HG02970 (cell line): ENCODE results near the gene SMG9.
A peak's percentile ranks its signal among the peaks of the same experiment; 100 is the strongest.

Source experiments
- ATAC-seq: cut with Tn5 transposase; IDR thresholded peaks from one replicate; pipeline ENCODE4 v1.9.1; 2021; ENCODE audit warnings: mild to moderate bottlenecking, moderate library complexity, moderate number of reproducible peaks; ENCODE audit not compliant: unreplicated experiment, low FRiP score

The SMG9 gene

GRCh38 chr19:43754503-43755255 is at the start of gene SMG9:
TSS of gene SMG9 (minus strand) at chr19:43754962. CDS start at chr19:43750741, 4,221 bp downstream.
- ATAC-seq = peak; percentile 68

GRCh38 chr19:43804432-43804831 is 49.7 kb upstream of the SMG9 start:
- ATAC-seq = no peak

GRCh38 chr19:43802216-43802951 is 47.6 kb upstream of the SMG9 start, which contains the start of gene LYPD5:
TSS of gene LYPD5 (minus strand) at chr19:43802447. CDS start at chr19:43802380, 67 bp downstream.
- no peak for ATAC-seq

GRCh38 chr19:43799502-43800142 is 44.9 kb upstream of the SMG9 start:
- no peak for ATAC-seq

GRCh38 chr19:43798546-43799409 is 44.0 kb upstream of the SMG9 start:
- ATAC-seq = no peak

GRCh38 chr19:43798026-43798545 is 43.3 kb upstream of the SMG9 start:
- no peak for ATAC-seq

- no peak for ATAC-seq
Measured at GRCh38 chr19:43797556-43797955, 42.8 kb upstream of the SMG9 start.

GRCh38 chr19:43797118-43797517 is 42.4 kb upstream of the SMG9 start:
- ATAC-seq = no peak

GRCh38 chr19:43790587-43790986 is 35.8 kb upstream of the SMG9 start:
- no peak for ATAC-seq

- ATAC-seq = no peak
Measured at GRCh38 chr19:43789029-43789428, 34.3 kb upstream of the SMG9 start.

- ATAC-seq = no peak
Measured at GRCh38 chr19:43786665-43787064, 31.9 kb upstream of the SMG9 start.

- no peak for ATAC-seq
Measured at GRCh38 chr19:43784981-43785808, 30.4 kb upstream of the SMG9 start.

GRCh38 chr19:43784241-43784980 is 29.6 kb upstream of the SMG9 start:
- ATAC-seq = no peak

GRCh38 chr19:43783636-43784035 is 28.9 kb upstream of the SMG9 start:
- ATAC-seq = no peak

GRCh38 chr19:43782689-43783231 is 28.0 kb upstream of the SMG9 start:
- no peak for ATAC-seq

GRCh38 chr19:43782311-43782660 is 27.5 kb upstream of the SMG9 start:
- no peak for ATAC-seq

GRCh38 chr19:43781630-43782310 is 27.0 kb upstream of the SMG9 start:
- ATAC-seq = no peak
